Measurements from ENCODE around the gene FKBP7. TPM values are rescaled to one million over a fixed set of nuclear protein-coding genes. Genes with fewer than 3 reads are reported as not detected.
A peak's percentile ranks its signal among the peaks of the same experiment; 100 is the strongest.

FKBP7 gene
- total and polyA plus RNA-seq, 2 of the 13 experiments (the other 11 are each of a cell fraction or from before 2014, with no cell fraction given) = 12.4 to 14.8 TPM

DNA sequence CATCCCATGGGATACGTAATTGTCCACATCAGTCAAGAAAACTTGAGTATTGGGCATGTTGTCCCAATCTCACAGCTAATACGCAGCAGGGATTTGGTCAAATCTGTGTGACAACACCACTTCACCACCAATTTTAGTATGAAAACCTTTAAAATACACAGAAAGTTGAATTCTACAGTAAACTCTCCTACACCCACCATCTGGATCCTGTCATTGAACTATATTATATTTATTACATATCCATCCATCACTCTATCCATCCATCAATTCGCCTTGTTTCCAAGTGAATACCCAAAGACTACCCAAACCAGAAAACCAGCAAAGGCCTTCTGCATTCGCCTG, 846 bp upstream of the FKBP7 start (continued):
- TF ChIP-seq MTERF4 (CRISPR knock-in tag; IDR thresholded peaks at IDR 0.05) (no peak), ZFP82 (CRISPR knock-in tag; IDR thresholded peaks at IDR 0.05; ENCODE audit: borderline replicate concordance) (0 out of 2 replicates have a peak, but pooled peaks have one; percentile 6), GLI4 (CRISPR knock-in tag; IDR thresholded peaks at IDR 0.05; ENCODE audit: borderline replicate concordance) (no peak), ZNF672 (CRISPR knock-in tag; IDR thresholded peaks at IDR 0.05) (no peak), NR3C1 (CRISPR knock-in tag; IDR thresholded peaks at IDR 0.05) (no peak), RFXAP (CRISPR knock-in tag; IDR thresholded peaks at IDR 0.05; ENCODE audit: borderline replicate concordance) (0 out of 2 replicates have a peak, but pooled peaks have one; percentile 12), MZF1 (CRISPR knock-in tag; IDR thresholded peaks at IDR 0.05; ENCODE audit: borderline replicate concordance) (no peak), ZNF563 (CRISPR knock-in tag; IDR thresholded peaks at IDR 0.05) (no peak), ZNF354B (CRISPR knock-in tag; IDR thresholded peaks at IDR 0.05) (0 out of 2 replicates have a peak, but pooled peaks have one; percentile 42), ZNF335 (CRISPR knock-in tag; IDR thresholded peaks at IDR 0.05) (no peak), IKZF4 (CRISPR knock-in tag; IDR thresholded peaks at IDR 0.05; ENCODE audit: borderline replicate concordance, low read depth, not compliant biosample characterization) (no peak), ZNF598 (CRISPR knock-in tag; IDR thresholded peaks at IDR 0.05; ENCODE audit: borderline replicate concordance) (no peak), ZFY (CRISPR knock-in tag; IDR thresholded peaks at IDR 0.05) (no peak), SRF (IDR thresholded peaks at IDR 0.05; ENCODE audit: low read depth, low read length) (no peak), SRSF1 (optimal IDR thresholded peaks at IDR 0.05; ENCODE audit: low read depth, low read length) (peak; percentile 24), ZNF501 (CRISPR knock-in tag; IDR thresholded peaks at IDR 0.05) (no peak), ELF1 (CRISPR knock-in tag; IDR thresholded peaks at IDR 0.05) (no peak), ZNF10 (CRISPR knock-in tag; IDR thresholded peaks at IDR 0.05; ENCODE audit: borderline replicate concordance, low read depth) (no peak), TCF7 (IDR thresholded peaks at IDR 0.05; ENCODE audit: low read depth) (no peak), HOMEZ (CRISPR knock-in tag; IDR thresholded peaks at IDR 0.05; ENCODE audit: low read depth) (no peak), ISL2 (CRISPR knock-in tag; IDR thresholded peaks at IDR 0.05) (no peak; the same call in 1 of the 2 replicates), SSRP1 (CRISPR knock-in tag; IDR thresholded peaks at IDR 0.05) (0 out of 2 replicates have a peak, but pooled peaks have one; percentile 36), ZBTB21 (CRISPR knock-in tag; IDR thresholded peaks at IDR 0.05) (no peak), ZNF607 (CRISPR knock-in tag; IDR thresholded peaks at IDR 0.05; ENCODE audit: borderline replicate concordance) (no peak)
- TF ChIP-seq, protein P1, sequence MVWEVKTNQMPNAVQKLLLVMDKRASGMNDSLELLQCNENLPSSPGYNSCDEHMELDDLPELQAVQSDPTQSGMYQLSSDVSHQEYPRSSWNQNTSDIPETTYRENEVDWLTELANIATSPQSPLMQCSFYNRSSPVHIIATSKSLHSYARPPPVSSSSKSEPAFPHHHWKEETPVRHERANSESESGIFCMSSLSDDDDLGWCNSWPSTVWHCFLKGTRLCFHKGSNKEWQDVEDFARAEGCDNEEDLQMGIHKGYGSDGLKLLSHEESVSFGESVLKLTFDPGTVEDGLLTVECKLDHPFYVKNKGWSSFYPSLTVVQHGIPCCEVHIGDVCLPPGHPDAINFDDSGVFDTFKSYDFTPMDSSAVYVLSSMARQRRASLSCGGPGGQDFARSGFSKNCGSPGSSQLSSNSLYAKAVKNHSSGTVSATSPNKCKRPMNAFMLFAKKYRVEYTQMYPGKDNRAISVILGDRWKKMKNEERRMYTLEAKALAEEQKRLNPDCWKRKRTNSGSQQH (CRISPR knock-in tag; IDR thresholded peaks at IDR 0.05; ENCODE audit: low read depth) = peak; percentile 23; the same call in 1 of the 2 replicates
- TF ChIP-seq, protein P2, sequence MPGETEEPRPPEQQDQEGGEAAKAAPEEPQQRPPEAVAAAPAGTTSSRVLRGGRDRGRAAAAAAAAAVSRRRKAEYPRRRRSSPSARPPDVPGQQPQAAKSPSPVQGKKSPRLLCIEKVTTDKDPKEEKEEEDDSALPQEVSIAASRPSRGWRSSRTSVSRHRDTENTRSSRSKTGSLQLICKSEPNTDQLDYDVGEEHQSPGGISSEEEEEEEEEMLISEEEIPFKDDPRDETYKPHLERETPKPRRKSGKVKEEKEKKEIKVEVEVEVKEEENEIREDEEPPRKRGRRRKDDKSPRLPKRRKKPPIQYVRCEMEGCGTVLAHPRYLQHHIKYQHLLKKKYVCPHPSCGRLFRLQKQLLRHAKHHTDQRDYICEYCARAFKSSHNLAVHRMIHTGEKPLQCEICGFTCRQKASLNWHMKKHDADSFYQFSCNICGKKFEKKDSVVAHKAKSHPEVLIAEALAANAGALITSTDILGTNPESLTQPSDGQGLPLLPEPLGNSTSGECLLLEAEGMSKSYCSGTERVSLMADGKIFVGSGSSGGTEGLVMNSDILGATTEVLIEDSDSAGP (CRISPR knock-in tag; IDR thresholded peaks at IDR 0.05; ENCODE audit: borderline replicate concordance) = no peak
